HG03280 (cell line): ENCODE data around the gene CYP26B1.

Experiments
- ATAC-seq: cut with Tn5 transposase; IDR thresholded peaks from one replicate; pipeline ENCODE4 v1.9.1; 2021; ENCODE audit warnings: mild to moderate bottlenecking, moderate library complexity; ENCODE audit not compliant: unreplicated experiment

The CYP26B1 gene

DNA sequence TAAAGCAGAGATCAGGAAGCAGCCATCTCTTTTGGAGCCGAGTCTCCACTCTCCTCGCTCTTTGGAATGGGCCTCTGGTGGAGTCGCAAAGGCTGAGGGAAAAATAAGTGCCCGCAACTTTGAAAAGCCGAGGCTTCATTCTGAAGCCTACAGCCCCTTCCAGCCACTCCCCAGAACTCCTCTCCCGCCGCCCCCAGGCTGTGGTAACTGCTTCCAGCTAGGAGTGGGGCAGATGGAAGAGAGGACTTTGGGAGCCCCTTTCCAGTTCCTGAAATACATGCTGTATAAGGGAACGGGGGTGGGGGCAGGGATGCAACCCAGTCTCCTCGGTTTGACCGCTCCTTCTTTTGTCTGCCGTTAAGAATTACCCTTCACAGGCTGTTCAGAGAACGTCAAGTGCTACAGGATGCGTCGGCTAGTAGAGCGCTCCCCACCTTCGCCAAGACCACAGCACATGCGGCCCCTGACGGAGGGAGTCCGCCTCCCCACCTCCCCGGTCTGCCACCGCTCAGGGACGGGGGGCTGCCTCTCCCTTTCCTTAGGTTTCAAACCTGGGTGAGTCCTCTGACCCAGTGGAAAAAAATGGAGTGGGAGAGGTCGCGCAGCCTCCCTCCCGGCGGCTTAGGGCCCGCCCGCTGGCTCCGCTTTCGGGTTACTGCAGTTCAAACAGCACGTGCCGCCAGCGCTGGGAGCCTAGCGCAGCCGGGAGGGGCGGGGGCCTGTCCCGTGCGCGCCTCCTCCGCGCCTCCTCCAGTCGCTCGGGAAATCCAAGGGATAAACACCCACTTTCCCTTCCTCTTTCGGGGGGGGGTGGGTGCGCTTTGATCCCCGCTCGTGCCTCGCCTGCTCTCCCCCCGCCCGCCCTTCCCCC, 4.9 kb downstream of the CYP26B1 start:
- ATAC-seq, result no peak

DNA sequence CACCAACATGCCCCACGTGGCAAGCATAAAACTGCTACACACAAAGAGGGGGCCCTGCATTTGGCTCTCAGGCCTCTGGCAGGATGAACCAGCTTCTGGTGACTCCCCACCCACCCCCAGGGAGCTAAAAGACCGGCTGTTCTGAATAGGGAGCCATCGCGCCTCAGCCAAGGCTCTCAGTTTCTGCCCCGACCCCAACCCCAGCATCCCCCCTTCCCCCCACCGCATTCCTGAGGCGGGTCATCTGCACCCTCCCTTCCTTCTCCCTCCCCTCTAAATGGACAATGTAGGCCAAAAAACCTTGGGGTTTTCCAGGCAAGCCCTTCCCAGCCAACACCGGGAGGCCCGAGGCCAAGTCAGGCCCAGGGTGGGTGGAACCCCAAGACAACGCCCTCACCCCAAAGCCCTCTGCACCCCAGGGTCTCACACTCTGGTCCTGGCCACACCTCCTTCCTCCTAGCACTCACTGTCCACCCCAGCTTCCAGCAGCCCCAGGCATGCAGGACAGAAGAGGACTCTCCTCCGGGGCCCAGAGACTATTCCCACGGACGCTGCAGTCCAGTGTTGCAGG, 5.7 kb downstream of the CYP26B1 start:
- no peak for ATAC-seq

DNA sequence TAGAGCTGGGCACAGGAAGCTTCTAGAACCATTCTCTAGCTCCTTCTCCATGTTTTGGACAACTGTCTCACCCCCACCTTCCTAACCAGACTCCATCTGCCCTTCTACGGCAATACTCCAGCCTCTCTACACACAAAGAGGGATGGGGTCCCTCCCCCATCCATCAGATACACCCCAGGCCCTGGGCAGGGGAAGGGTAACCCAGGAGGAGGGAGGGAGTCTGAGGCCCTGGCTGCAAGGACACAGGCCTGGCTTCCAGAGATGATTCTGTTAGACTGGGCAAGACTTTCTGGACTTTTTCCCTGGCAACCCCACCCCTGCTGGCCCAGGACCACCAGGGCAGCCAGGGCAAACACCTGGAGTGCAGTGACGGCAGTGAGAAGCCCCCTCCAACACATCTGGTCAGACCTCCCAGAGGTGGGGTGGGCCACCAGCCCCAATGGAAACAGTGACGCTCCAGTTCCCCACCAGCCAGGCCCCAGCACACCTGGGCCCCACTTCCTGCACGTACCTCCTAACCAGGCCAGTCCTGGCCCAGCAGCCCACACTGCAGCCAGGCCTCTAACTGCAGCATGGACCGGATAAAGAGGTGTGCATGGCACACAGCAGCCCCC, 6.5 kb downstream of the CYP26B1 start:
- ATAC-seq, result no peak

DNA sequence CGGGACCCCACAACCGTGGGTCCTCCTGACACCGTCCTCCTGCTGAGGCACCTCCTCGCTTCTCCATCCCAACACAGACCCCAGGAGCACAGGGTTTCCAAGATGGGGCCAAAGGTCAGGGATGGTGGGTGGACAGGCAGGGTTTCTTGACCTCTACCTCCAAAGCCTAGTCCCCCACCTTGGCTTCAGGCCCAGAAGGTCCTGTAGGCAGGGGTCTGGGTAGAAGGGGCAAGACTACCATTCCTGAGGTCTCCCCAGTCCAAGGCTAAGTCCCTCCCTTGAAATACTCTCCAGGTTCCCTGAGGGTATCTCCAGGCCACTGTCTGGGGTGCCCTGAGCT, 7.1 kb downstream of the CYP26B1 start:
- no peak for ATAC-seq

DNA sequence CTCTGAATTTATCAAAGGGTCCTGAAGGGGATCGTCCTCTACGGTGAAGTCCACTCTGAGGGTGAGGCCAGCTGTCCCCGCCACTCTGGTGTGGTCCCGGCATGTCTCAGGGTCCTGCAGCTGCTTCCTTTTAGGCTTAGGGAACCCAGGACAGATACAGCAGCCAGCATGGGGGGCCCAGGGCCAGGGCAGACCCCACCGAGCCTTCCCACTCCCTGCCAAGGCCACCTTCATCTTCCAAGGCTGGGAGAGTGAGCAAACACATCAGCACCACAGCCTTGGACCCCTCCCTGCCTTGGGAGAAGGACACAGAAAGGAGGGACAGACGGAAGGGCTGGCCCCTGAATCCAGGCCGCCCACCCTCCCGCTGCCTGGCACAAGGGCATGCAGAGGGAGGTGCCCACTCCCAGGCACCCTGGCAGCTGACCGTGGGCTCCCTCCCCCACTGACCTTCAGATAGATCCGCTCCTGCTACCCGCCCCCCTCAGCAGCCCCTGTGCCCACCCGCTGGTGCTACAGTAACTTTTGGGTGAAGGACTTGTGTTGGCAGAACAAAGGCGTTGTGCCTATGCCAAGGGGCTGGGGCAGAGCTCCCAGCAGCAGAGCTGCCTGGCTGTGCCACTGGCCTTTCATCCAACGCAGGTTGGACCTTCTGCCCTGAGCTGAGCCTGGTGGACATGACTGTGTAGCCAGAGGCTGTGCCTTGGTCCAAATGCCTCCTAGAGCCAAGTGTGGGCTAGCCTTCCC, 7.6 kb downstream of the CYP26B1 start:
- ATAC-seq, result no peak

DNA sequence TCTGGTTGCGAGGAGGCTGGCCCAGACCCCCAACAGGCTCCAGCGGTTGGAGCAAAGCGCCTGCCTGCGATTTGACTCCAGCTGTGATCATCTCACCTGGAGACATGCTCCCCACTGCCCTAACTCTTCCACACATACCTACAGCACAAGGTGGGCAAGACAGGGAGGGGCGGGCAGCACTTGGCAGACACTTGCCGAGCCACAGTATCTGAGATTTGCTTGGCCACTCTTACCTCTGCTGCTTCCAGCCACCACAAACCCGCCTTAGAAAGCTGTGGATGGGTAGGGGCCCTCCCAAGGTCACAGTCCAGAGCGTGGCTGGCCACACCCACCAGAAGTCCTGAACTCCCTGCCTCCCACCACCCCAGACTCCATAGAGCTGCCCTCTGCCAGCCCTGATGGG, 8.2 kb downstream of the CYP26B1 start:
- ATAC-seq, result no peak

DNA sequence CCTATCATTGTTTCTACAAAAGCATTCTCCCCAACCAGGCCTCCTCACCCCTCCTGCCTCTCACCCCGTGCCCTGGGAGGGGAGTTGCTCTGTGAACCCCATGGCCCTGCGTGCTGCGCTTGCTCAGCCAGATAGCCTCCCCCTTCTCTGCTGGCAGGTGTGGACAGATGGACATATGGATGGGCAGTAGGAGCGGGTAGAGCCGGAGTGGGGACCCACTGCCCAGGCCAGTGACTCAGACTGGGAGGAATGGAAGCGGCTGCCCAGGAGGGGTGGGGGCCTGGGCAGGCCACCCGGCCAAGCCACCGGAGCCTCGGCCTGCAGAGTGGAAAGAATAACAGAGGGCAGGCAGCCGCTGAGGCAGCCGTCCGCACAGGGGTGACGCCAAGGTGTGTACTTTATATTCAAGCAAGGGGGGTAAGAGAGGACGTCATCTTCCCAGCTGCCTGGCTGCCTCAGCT, 8.7 kb downstream of the CYP26B1 start:
- ATAC-seq, result no peak

DNA sequence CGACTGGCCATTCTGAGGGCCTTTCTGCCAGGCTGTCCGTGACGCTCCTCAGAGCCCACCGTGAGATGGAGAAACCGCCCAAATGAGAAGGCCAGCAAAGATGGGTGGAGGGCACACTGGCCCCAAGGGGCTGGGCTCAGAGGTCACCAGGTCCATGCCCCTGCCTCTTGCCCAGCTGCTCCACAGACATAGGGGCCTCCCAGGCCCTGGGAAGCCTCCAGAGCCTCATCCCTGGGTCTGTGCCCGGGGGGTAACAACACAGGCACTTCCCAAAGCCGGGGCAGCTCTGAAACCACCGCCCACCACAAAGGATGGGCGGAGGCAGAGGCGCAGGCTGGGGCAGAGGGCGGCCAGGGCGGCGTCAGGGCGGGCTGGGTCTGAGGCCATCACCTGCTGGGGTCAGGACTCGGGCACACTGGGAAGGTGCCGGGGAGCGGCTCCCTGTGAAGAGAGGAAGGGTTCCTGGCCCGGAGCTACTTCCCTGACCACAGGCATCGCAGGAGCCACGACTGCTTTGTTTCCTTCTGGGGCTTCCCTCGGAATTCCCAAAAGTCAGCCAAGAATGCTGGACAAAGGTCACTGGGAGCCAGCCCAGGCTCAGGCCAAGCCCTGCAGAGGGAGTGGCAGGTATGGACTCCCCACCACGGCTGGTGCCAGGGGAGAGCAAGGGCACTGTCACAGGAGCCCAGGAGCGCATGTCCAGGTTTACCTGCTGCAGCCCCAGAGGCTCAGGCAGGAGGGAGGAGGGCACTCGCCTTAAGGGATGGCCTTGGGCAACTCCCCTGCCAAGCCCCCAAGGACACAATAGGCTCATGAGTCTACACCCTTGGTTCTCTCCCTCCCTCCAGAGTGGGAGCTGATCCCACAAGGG, 9.4 kb downstream of the CYP26B1 start:
- ATAC-seq, result no peak

DNA sequence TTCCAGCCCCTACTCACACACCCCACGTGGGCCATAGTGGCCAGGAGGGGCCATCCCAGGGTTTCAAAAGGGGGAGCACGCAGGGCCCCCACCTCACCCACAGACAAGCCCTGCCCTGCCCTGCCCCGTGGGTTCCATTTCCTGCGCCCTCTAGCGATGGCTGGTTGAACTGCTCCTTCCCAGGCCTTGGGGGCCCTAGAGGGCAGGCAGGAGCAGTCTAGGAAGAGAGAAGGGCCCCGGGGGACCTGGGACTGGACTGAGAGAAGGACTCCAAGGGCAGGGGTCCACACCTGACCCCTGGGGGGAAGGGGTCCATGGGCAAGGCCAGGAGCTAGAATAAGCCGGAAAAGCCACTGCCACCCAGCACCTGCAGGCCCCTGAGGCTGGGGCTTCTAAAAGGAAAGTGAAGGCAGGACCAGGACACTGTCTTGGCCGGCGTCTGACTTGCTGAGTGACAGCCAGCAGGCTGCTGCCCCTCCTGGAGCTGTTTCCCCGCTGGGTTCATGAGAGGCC, 10.1 kb downstream of the CYP26B1 start:
- ATAC-seq, result peak; percentile 82

DNA sequence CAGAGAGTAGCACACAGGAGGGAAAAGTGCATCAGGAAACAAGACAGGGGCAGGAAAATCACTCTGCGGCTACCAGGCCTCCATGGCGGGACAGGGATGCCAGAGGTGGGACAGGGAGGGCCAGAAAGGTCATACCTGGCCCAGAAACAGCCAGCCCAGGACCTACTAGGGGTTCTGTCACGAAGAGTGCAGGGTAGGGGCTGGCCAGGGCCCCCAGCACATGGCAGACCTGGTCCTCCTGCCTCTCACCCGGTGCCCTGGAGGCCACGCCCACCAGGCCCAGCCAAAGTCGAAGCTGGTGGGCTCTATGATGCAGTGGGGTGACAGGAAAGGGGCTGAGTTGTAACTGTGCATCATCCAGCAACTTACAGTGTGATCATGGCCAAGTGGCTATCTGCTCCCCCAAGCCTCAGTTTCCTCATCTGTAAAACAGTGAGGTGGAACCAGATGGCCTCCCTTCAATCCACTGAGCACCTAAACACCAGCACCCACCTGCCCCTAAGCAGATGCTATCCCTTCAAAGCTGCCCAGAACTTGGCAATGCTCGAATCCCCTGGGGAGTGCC, 10.6 kb downstream of the CYP26B1 start:
- ATAC-seq, result peak; percentile 4

DNA sequence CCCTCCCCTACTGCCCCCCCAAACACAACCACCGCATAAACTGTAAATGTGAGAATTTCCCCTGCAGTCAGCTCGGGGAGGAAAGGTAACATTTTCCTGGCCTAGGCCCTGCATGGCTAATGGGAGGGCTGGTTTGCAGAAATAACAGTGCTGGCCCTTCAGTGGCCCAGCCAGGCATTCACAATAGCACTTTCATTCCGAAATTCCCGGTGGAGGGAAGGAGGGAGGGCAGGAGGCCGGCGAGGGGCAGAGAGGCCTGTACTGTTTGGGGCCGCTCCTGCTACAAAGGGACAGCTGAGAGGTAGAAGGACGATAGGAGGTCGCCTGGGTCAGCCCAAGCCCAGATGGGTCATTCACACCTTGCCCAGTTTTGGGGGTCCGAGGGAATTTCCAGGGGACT, 11.3 kb downstream of the CYP26B1 start:
- ATAC-seq, result no peak

DNA sequence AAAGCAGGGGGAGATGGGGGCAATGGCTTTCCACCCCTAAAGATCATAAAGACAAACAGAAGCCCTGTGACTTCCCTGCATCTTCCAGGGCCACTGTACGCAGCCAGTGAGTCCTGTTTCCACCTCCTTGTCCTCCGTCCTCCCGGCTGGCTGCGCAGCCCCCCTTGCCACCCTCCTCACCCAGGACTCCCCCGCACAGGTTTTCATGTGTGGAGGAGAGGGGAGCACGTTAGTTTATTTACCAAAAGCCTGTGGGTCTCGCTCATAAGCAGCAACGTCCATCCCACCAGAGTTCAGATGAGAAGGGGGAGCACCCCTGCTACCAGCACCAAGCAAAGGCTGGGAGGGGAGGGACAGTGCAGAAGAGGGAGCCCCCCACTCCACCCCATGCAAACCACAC, 11.7 kb downstream of the CYP26B1 start:
- ATAC-seq, result no peak

DNA sequence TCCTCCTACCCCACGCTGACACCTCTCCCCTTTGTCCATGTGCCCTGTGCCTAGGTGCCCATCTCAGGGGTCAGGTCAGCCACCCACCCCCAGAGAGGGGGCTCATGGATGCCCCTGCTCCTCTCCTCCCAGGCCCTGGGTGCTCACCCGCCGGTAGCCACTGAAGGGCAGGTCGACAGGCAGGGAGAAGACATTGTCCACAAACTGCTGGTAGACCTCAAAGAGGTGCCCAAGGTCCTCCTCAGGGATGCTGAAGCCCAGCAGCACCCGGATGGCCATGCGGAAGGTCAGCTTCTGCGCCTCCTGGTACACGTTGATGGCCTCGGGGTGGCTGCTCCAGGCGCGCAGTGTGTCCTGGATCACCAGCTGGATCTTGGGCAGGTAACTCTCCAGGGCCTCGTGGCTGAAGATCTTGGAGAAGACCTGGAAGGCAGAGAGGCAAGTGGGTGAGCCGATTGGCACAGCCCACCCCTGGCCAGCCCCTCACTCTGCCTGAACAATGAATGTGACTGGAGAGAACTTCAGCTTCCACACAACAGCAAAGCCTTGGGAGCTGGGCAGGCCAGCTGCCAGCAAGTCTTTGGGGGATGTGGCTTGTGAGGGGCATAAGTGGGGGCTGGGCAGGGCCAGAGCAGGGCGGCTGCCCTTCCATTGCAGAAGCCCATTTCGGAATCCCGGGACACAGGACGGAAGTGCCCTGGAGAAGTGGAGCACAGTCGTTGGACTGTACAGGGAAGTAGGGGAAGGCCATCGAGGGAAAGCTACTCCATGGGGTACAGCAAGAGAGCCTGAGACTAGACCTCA, 12.5 kb downstream of the CYP26B1 start:
- no peak for ATAC-seq

DNA sequence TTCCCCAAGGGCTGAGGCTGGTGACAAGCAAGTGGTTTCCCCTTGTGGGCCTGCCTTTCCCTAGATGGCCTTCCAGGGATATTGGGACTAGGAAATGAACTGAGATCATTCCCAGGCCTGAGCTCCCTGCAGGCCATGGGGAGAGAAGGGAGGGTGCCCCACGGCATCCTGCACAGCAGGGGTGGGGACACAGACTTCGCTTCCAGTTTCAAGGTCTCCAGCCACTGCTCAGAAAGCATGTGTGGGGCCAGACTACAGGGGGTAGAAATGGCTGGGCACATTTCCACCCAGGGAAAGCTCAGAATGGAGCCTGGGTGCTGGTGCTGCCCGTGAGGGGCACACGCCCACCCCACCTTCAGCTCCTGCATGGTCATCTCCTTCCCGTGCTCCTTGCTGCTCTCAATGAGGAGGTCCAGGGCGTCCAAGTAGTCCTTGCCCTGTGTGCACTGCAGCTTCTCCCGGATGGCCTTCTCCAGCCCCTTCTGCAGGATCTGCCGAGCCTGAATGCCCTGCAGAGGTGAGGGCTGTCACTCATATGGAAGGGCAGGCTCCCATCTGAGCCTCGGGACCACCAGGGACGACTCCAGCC, 13.2 kb downstream of the CYP26B1 start:
- ATAC-seq, result no peak

DNA sequence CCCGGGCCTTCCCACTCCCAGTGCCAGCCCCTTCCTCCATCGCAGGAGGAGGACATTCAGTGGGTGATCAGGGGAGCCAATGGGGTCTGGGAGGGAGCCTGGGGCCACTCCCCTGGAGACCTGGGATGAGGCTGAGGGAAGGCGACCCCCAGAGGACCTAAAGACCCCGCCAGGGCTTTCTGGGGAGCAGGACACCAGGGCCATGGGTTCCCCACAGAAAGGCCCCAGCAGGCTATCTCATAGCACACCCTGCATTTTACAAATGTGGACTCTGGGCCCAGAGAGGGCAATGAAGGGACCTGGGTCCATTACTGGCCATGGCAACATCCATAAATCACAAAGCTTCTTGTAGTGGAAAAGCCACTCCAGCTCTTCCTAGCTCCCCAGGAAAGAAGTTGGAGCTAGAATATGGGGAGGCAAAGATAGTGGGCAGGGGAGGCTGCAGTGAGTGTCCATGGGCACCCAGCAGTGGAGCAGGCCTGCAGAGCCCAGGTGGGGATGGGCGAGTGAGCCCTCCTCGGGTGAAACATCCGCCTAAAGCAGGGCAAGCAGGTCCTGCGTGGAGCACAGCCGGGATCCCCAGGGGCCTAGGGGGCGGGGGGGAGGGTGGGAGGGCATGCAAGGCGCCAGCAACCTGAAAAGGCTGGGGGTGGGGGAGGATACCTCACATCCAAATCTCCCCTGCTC, 13.8 kb downstream of the CYP26B1 start:
- no peak for ATAC-seq

DNA sequence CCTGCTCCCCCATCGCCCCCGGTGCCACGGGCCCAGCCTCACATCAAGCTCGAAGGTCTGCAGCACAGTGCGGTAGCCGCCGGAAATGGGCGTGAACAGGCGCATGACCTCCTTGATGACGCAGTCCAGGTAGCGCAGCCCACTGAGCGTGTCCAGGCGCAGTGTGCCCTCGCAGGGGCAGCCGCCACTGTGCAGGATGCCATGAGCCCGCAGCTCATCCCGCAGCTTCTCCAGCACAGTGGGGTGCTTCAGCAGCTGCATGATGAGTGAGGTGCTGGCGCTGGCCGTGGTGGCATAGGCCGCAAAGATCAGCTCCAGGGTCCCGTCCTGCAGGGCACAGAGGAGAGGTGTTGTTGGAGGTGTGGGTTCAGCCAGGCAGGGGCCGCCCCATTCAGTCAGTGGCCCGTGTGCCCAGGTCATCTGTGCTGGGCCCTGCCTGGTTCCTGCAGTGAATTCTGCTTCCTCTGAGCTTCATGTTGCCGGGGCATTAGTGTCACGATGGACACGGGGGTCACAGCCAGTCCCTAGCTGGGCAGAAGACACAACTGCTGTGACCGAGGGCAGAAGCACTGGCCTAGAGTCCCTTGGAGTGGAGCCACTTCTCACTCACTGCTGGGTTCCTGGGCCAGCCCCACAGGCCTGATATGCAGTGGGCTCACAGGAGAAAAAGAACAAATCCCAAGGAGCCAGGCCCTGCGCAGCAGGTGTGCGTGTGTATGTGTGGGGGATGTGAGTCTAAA, 14.5 kb downstream of the CYP26B1 start:
- no peak for ATAC-seq
